ENCODE measurements around the gene REX1BD. TPM values are rescaled to one million over a fixed set of nuclear protein-coding genes. Genes with fewer than 3 reads are reported as not detected.
"Not testable (repeated sequence)": the region's sequence is repeated elsewhere in the genome, so short reads cannot be mapped to it uniquely, and the experiment has no call there.

Gene REX1BD
- 173 TPM for total RNA-seq

GRCh38 chr19:18588611-18589379, at the start of gene REX1BD:
TSS of gene REX1BD (plus strand) at chr19:18588798. CDS start at chr19:18588802, 4 bp downstream.
- peak in 1 of 2 donors; percentile 90 for DNase-seq (ENCODE audit: low spot score in 2 of 2)
- intact Hi-C loops (cut with DNase I) = loop anchor here (2.0 kb wide), 1 partner anchor 138 kb away; no protein-coding TSS in a partner anchor
- Histone ChIP-seq H3K4me1 (peaks cover 6 to 12% of the 10 kb centered on the region in 2 donors), H3K27ac (peak within 1 kb of the TSS; percentile 81), H3K9me3 (no peaks in the 10 kb centered on the region), H3K4me3 (peak within 1 kb of the TSS; percentile 83 to 87), H3K27me3 (no peaks in the 10 kb centered on the region), H3K36me3 (peaks cover 5 to 8% of the 10 kb centered on the region in 2 donors)
- TF ChIP-seq CTCF (IDR thresholded peaks at IDR 0.05) = peak; percentile 85 to 86 (median 86)

GRCh38 chr19:18539372-18539771, 49.2 kb upstream of the REX1BD start:
- TF ChIP-seq CTCF (IDR thresholded peaks at IDR 0.05) = no peak
- no peak overlapping the region for H3K27ac ChIP-seq
- peaks cover 4 to 10% of the 10 kb centered on the region in 2 donors for H3K4me1 ChIP-seq
- no peaks in the 10 kb centered on the region for H3K9me3 ChIP-seq
- no peaks in the 10 kb centered on the region for H3K27me3 ChIP-seq
- peaks cover 51 to 69% of the 10 kb centered on the region in 2 donors for H3K36me3 ChIP-seq
- H3K4me3 ChIP-seq = no peak overlapping the region
- no peak for DNase-seq (ENCODE audit: low spot score in 2 of 2)
- intact Hi-C loops (cut with DNase I) = no loop called here

GRCh38 chr19:18540200-18540599, 48.4 kb upstream of the REX1BD start:
- peaks cover 4 to 10% of the 10 kb centered on the region in 2 donors for H3K4me1 ChIP-seq
- DNase-seq (ENCODE audit: low spot score in 2 of 2); H3K4me3 ChIP-seq; H3K27ac ChIP-seq; intact Hi-C loops (cut with DNase I); H3K9me3 ChIP-seq; H3K27me3 ChIP-seq: not testable (repeated sequence)
- peaks cover 44 to 61% of the 10 kb centered on the region in 2 donors for H3K36me3 ChIP-seq

- Histone ChIP-seq H3K27me3 (no peaks in the 10 kb centered on the region), H3K27ac (no peak overlapping the region), H3K4me3 (peak overlapping the region in 1 of 2 donors; percentile 85), H3K9me3 (no peaks in the 10 kb centered on the region), H3K4me1 (peaks cover 4 to 10% of the 10 kb centered on the region in 2 donors), H3K36me3 (peaks cover 37 to 49% of the 10 kb centered on the region in 2 donors)
- no peak for DNase-seq (ENCODE audit: low spot score in 2 of 2)
- intact Hi-C loops (cut with DNase I) = no loop called here
- no peak for TF ChIP-seq CTCF (IDR thresholded peaks at IDR 0.05)
Observed at GRCh38 chr19:18541258-18541991, 47.2 kb upstream of the REX1BD start.

- Histone ChIP-seq H3K4me1 (peaks cover 4 to 10% of the 10 kb centered on the region in 2 donors), H3K27ac (peak overlapping the region; percentile 87 to 88), H3K27me3 (no peaks in the 10 kb centered on the region), H3K9me3 (no peaks in the 10 kb centered on the region), H3K4me3 (peak overlapping the region; percentile 70 to 85), H3K36me3 (peaks cover 31 to 40% of the 10 kb centered on the region in 2 donors)
- TF ChIP-seq CTCF (IDR thresholded peaks at IDR 0.05) = no peak
- DNase-seq (ENCODE audit: low spot score in 2 of 2) = no peak
- intact Hi-C loops (cut with DNase I) = loop anchor here (2.0 kb wide), 1 partner anchor 15 kb away; the partner anchor contains the start of gene KXD1
Observed at GRCh38 chr19:18541992-18542940, 46.3 kb upstream of the REX1BD start.

Measured in ascending aorta (tissue), 2 donors.